SU-DHL-6 (cell line): ENCODE measurements around the gene BATF.

Experiments used
- CTCF ChIP-seq: fragments of 200-600 bp; sonication (generic); IDR thresholded peaks from one replicate; pipeline ENCODE4 v1.5.1; 2017; ENCODE audit warnings: antibody characterized with exemption, mild to moderate bottlenecking, low read length, moderate library complexity; ENCODE audit not compliant: insufficient read depth, poor library complexity, severe bottlenecking
- EZH2phosphoT487 ChIP-seq: fragments of 200-600 bp; sonication (generic), shearing (Covaris generic); conservative IDR thresholded peaks from 2 replicates; pipeline ENCODE4 v1.6.1; 2018; ENCODE audit warnings: mild to moderate bottlenecking, antibody characterized with exemption, low read length, moderate library complexity, mixed read lengths

- TF ChIP-seq CTCF, result no peak
- TF ChIP-seq EZH2phosphoT487, result no peak
These were observed 29.3 kb upstream of the BATF start for GRCh38 chr14:75492832-75493591.
